Astrocyte (in vitro differentiated cells and primary cell): ENCODE measurements around the gene STARD13.

Source experiments
- CTCF ChIP-seq: IDR thresholded peaks from 2 replicates; pipeline ENCODE4 v1.5.1; 2011; ENCODE audit warnings: low read depth, mild to moderate bottlenecking, inconsistent platforms, low read length, moderate library complexity; ENCODE audit not compliant: insufficient read depth
- EZH2 ChIP-seq: IDR thresholded peaks from 2 replicates; pipeline ENCODE4 v1.6.1; 2012; ENCODE audit warnings: mild to moderate bottlenecking, low read length, inconsistent platforms; ENCODE audit not compliant: insufficient read depth

- TF ChIP-seq EZH2 (no peak), CTCF (no peak)
Observed at GRCh38 chr13:33129886-33130285, 155.7 kb downstream of the STARD13 start.
